A549 (cell line): ENCODE measurements around the gene ROR1. TPM values are rescaled to one million over a fixed set of nuclear protein-coding genes. Genes with fewer than 3 reads are reported as not detected.
A peak's percentile ranks its signal among the peaks of the same experiment; 100 is the strongest.

Experiments
- ATAC-seq, 2 experiments: fragments of 200-7000 bp in 1 of 2; fragments of >200 bp in 1 of 2; cut with Nextera tagmentation in 1 of 2; cut with Tn5 transposase in 1 of 2; 3 replicates each; pipeline versions ENCODE4 v1.8.0 to v1.9.1; 2018 to 2020; ENCODE audit warnings: mild to moderate bottlenecking in 1 of 2, moderate library complexity in 1 of 2
- CTCF ChIA-PET: fragments of 300-600 bp; sonication (Branson Sonifier 250); formaldehyde crosslinking; extraction: SDS; loops from one replicate; lab custom pipeline; 2021; ENCODE audit warnings: antibody characterized with exemption, inconsistent platforms; lab: Yijun Ruan, JAX
- POLR2A ChIA-PET: fragments of 350-600 bp; formaldehyde crosslinking; extraction: SDS; loops from one replicate; lab custom pipeline; 2021; ENCODE audit warnings: antibody characterized with exemption, inconsistent platforms; lab: Yijun Ruan, JAX
- DNase-seq, 2 experiments: peaks; one replicate each; pipeline versions ENCODE4 v3.0.0 to v3.0.0-alpha.2; 2011 to 2016; ENCODE audit warnings: low read depth in 1 of 2, low spot score in 1 of 2
- FAIRE-seq: peaks from 2 replicates; lab custom pipeline; 2011; peaks lifted over from hg19 to GRCh38; lab: Jason Lieb, UNC
- H3K27ac ChIP-seq, 2 experiments: fragments of >200 bp; sonication (Bioruptor Twin); formaldehyde crosslinking; 3 replicates each; pipeline ENCODE4 v1.5.1; 2016 to 2017
- H3K4me1 ChIP-seq: fragments of >200 bp; sonication (Bioruptor Twin); formaldehyde crosslinking; 3 replicates; pipeline ENCODE4 v1.6.1; 2016
- H3K4me2 ChIP-seq: fragments of >200 bp; sonication (Bioruptor Twin); formaldehyde crosslinking; 3 replicates; pipeline ENCODE4 v1.6.1; 2016
- H3K4me3 ChIP-seq: fragments of >200 bp; sonication (Bioruptor Twin); formaldehyde crosslinking; 3 replicates; pipeline ENCODE4 v1.5.1; 2016
- H3K9me3 ChIP-seq: fragments of >200 bp; sonication (Bioruptor Twin); formaldehyde crosslinking; 3 replicates; pipeline ENCODE4 v1.6.1; 2016
- BHLHE40 ChIP-seq: IDR thresholded peaks from 2 replicates; pipeline ENCODE4 v1.6.1; 2012; ENCODE audit warnings: low read depth, low read length, inconsistent platforms
- CBX2 ChIP-seq: fragments of 200-600 bp; sonication (generic); IDR thresholded peaks from 2 replicates; pipeline ENCODE4 v1.6.1; 2016; ENCODE audit warnings: low read depth, mild to moderate bottlenecking, borderline replicate concordance
- CBX8 ChIP-seq: fragments of 200-600 bp; sonication (generic); IDR thresholded peaks from 2 replicates; pipeline ENCODE4 v1.6.1; 2016
- EP300 ChIP-seq, 2 experiments: fragments of >200 bp; sonication (Bioruptor Twin); formaldehyde crosslinking; IDR thresholded peaks; 2 replicates in 1 of 2; 3 replicates in 1 of 2; pipeline ENCODE4 v1.6.1; 2016 to 2017
- FOSL2 ChIP-seq, 2 experiments: fragments of 450-650 bp in 1 of 2; fragments of >200 bp in 1 of 2; sonication (Bioruptor Twin) in 1 of 2; formaldehyde crosslinking; IDR thresholded peaks; 2 replicates each; pipeline versions ENCODE4 v1.5.0 to v1.6.1; 2016 to 2020; ENCODE audit warnings: mild to moderate bottlenecking in 1 of 2, moderate library complexity in 1 of 2
- GATA3 ChIP-seq: IDR thresholded peaks from 2 replicates; pipeline ENCODE4 v1.6.1; 2012; ENCODE audit warnings: borderline replicate concordance
- HOXA7 ChIP-seq: fragments of 250-450 bp; sonication (Bioruptor Pico); IDR thresholded peaks from 2 replicates; pipeline ENCODE4 v1.5.0; 2020; ENCODE audit warnings: mild to moderate bottlenecking, moderate library complexity
- HOXB5 ChIP-seq: fragments of 250-450 bp; sonication (Bioruptor Pico); IDR thresholded peaks from 2 replicates; pipeline ENCODE4 v1.5.0; 2020; ENCODE audit warnings: mild to moderate bottlenecking, moderate library complexity
- JUNB ChIP-seq: fragments of >200 bp; sonication (Bioruptor Twin); formaldehyde crosslinking; IDR thresholded peaks from 2 replicates; pipeline ENCODE4 v1.6.1; 2016
- KDM5A ChIP-seq: fragments of 200-600 bp; sonication (generic); IDR thresholded peaks from 2 replicates; pipeline ENCODE4 v1.6.1; 2016; ENCODE audit warnings: antibody characterized with exemption, mild to moderate bottlenecking
- MAZ ChIP-seq: fragments of 150-350 bp; IDR thresholded peaks from 2 replicates; pipeline ENCODE4 v1.6.1; 2014; ENCODE audit warnings: antibody characterized with exemption, low read depth, low read length, borderline replicate concordance
- PHF8 ChIP-seq: fragments of 200-600 bp; sonication (generic); IDR thresholded peaks from 2 replicates; pipeline ENCODE4 v1.6.1; 2016; ENCODE audit warnings: low read depth, mild to moderate bottlenecking, antibody characterized with exemption, moderate library complexity, borderline replicate concordance
- POLR2AphosphoS2 ChIP-seq: conservative IDR thresholded peaks from 2 replicates; pipeline ENCODE4 v1.6.1; 2012; ENCODE audit warnings: low read length, improper control_type of control experiment, inconsistent platforms
- RARB ChIP-seq: fragments of 250-450 bp; sonication (Bioruptor Pico); IDR thresholded peaks from 2 replicates; pipeline ENCODE4 v1.8.0; 2021; ENCODE audit warnings: mild to moderate bottlenecking, moderate library complexity
- RCOR1 ChIP-seq: fragments of 150-350 bp; IDR thresholded peaks from 2 replicates; pipeline ENCODE4 v1.6.1; 2014; ENCODE audit warnings: antibody characterized with exemption, low read length, low read depth
- SMC3 ChIP-seq: fragments of >200 bp; sonication (Bioruptor Twin); formaldehyde crosslinking; IDR thresholded peaks from 3 replicates; pipeline ENCODE4 v1.6.1; 2018; ENCODE audit warnings: inconsistent platforms
- TP53 ChIP-seq: fragments of 250-450 bp; sonication (Bioruptor Pico); IDR thresholded peaks from 2 replicates; pipeline ENCODE4 v1.5.0; 2021; ENCODE audit warnings: mild to moderate bottlenecking, moderate library complexity
- ZNF302 ChIP-seq: fragments of 250-450 bp; sonication (Bioruptor Pico); IDR thresholded peaks from 2 replicates; pipeline ENCODE4 v1.9.0; 2021; ENCODE audit warnings: inconsistent platforms, mild to moderate bottlenecking, moderate library complexity
- WGBS: methylation state at CpG from one replicate; pipeline ENCODE4 v1.1.6; 2017; ENCODE audit errors: missing lambda C conversion rate; 5-methylcytosine and 5-hydroxymethylcytosine counted together
- polyA plus RNA-seq, 4 experiments: library from polyadenylated mRNA; depleted of rRNA in 3 of 4; stranded (reverse); fragments of >200 nt; fragmentation: RNase III in 1 of 4; extraction: RNeasy Plus Mini Kit Qiagen cat#74134 plus additional on column Dnase treatment in 1 of 4; gene quantifications; 2 replicates in 3 of 4; 3 replicates in 1 of 4; pipeline ENCODE4 v1.2.3, GENCODE V29; 2011 to 2017
- TF ChIP-seq, protein P1 (sequence below): fragments of 250-450 bp; sonication (Bioruptor Pico); IDR thresholded peaks from 2 replicates; pipeline ENCODE4 v1.5.0; 2020; ENCODE audit warnings: low read depth, mild to moderate bottlenecking, moderate library complexity
- TF ChIP-seq, protein P2 (sequence below): fragments of 250-450 bp; sonication (Bioruptor Pico); IDR thresholded peaks from 2 replicates; pipeline ENCODE4 v1.5.0; 2021; ENCODE audit warnings: mild to moderate bottlenecking, moderate library complexity, borderline replicate concordance
- TF ChIP-seq, protein P3 (sequence below): IDR thresholded peaks from 2 replicates; pipeline ENCODE4 v1.6.1; 2012; ENCODE audit warnings: low read depth, borderline replicate concordance

ROR1 gene
- polyA plus RNA-seq, 2 of the 4 experiments (the other 2 are of a cell fraction), result 6.5 to 19.0 TPM

DNA sequence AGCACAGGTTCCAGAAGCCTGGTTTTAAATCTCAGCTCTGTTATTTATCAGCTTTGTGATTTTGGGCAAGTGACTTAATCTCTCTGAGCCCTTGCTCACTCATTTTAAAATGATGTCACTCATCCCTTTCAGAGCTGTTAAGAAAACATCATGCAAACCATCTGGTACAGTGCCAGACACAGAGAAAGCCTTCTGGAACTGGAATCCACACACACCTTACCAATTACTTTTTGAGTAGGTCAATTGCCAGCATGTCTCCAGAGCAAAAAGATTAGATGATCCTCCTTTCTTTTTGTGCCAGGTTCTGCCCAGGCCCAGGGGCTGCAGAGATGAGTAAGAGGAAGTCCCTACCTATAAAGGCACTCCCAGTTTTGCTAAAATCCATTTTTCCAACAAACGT is 61.3 kb downstream of the ROR1 start:
- TF ChIP-seq EP300 (IDR thresholded peaks at IDR 0.05), result no peak
- TF ChIP-seq ZNF302 (CRISPR knock-in tag), result no peak
- no peak for TF ChIP-seq BHLHE40
- TF ChIP-seq MAZ, result no peak
- TF ChIP-seq HOXB5 (CRISPR knock-in tag), result no peak
- TF ChIP-seq RARB (CRISPR knock-in tag), result no peak
- TF ChIP-seq TP53 (CRISPR knock-in tag), result no peak
- no peak for TF ChIP-seq SMC3
- TF ChIP-seq, protein P1, sequence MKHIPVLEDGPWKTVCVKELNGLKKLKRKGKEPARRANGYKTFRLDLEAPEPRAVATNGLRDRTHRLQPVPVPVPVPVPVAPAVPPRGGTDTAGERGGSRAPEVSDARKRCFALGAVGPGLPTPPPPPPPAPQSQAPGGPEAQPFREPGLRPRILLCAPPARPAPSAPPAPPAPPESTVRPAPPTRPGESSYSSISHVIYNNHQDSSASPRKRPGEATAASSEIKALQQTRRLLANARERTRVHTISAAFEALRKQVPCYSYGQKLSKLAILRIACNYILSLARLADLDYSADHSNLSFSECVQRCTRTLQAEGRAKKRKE (CRISPR knock-in tag), result no peak
- TF ChIP-seq, protein P2, sequence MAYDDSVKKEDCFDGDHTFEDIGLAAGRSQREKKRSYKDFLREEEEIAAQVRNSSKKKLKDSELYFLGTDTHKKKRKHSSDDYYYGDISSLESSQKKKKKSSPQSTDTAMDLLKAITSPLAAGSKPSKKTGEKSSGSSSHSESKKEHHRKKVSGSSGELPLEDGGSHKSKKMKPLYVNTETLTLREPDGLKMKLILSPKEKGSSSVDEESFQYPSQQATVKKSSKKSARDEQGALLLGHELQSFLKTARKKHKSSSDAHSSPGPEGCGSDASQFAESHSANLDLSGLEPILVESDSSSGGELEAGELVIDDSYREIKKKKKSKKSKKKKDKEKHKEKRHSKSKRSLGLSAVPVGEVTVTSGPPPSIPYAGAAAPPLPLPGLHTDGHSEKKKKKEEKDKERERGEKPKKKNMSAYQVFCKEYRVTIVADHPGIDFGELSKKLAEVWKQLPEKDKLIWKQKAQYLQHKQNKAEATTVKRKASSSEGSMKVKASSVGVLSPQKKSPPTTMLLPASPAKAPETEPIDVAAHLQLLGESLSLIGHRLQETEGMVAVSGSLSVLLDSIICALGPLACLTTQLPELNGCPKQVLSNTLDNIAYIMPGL (CRISPR knock-in tag), result no peak
- no peak for TF ChIP-seq RCOR1
- no peak for ATAC-seq
- FAIRE-seq, result no peak
- Histone ChIP-seq H3K4me2 (peak overlapping the region; percentile 29; the same call in 2 of the 3 replicates), H3K4me1 (peaks cover 25% of the 10 kb centered on the region), H3K4me3 (no peak overlapping the region), H3K27ac (peak overlapping the region in 1 of 2 experiments; percentile 30; a peak in 1 of 6 replicates), H3K9me3 (no peaks in the 10 kb centered on the region)
- no peak for DNase-seq
- POLR2A ChIA-PET, result no interaction called here
- 16% methylated on average over 1 of the region's 1 CpG for WGBS
- CTCF ChIA-PET, result no interaction called here

DNA sequence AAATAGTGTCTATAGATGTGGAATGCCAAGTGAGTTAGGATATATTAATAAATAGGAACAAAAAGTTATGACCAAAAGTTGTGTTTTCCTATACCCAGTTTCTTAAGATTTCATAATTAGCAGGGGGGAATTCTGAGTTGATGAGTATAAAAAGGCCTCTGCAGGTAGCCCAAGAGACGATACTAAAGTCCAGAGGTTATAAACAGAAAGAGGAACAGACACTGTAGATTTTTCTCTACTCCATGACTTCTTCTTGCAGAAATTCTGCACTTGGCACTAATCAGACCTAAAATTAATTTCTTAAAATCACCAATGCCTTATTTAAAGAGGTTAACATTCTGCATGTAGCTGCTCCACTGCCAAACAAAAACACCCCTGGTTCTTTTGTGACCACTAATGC is 62.6 kb downstream of the ROR1 start:
- POLR2A ChIA-PET, result no interaction called here

DNA sequence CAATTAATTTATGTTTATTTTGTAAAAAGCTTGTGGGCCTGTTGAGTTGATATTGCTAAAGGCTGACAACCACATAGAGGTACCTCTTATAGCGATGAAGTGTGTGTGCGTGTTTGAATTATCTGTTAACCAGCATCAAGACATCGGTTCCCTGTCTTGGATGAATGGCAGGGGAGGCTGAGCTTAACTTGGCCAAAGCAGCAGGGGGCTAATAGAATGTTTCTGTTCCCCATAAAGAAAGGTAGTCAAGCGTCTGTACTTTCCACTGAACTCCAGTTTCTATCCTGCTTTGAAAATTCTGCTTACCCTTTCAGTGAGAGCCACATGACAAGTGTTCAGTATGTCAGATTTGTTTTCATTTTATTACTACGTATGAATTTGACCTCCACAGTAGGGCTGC is 63.0 kb downstream of the ROR1 start:
- POLR2A ChIA-PET, result no interaction called here
- CTCF ChIA-PET, result no interaction called here
- no peaks in the 10 kb centered on the region for H3K9me3 ChIP-seq
- 89% methylated on average over 5 of the region's 5 CpGs for WGBS
- TF ChIP-seq KDM5A (no peak), CBX8 (no peak), RARB (CRISPR knock-in tag) (no peak)
- TF ChIP-seq, all 56 proteins: peak for 0
- no peak overlapping the region for H3K4me3 ChIP-seq
- DNase-seq (no peak), ATAC-seq (no peak), FAIRE-seq (no peak)
- H3K4me1 ChIP-seq, result peaks cover 19% of the 10 kb centered on the region
- H3K4me2 ChIP-seq, result no peak overlapping the region
- H3K27ac ChIP-seq, result no peak overlapping the region

More for the DNA sequence above, 62.6 kb downstream of the ROR1 start:
- no peak for ATAC-seq
- peaks cover 21% of the 10 kb centered on the region for H3K4me1 ChIP-seq
- TF ChIP-seq HOXB5 (CRISPR knock-in tag), result no peak
- TF ChIP-seq CBX2, result no peak
- no peak for TF ChIP-seq GATA3
- no peak for TF ChIP-seq FOSL2 (IDR thresholded peaks at IDR 0.05)
- TF ChIP-seq FOSL2 (CRISPR knock-in tag; IDR thresholded peaks at IDR 0.05), result no peak
- TF ChIP-seq, all 56 proteins: peak for 0
- H3K27ac ChIP-seq, result no peak overlapping the region
- H3K4me2 ChIP-seq, result no peak overlapping the region
- WGBS, result 88% methylated on average over 1 of the region's 1 CpG
- no peaks in the 10 kb centered on the region for H3K9me3 ChIP-seq
- DNase-seq (no peak), FAIRE-seq (no peak)
- CTCF ChIA-PET, result no interaction called here
- H3K4me3 ChIP-seq, result no peak overlapping the region

DNA sequence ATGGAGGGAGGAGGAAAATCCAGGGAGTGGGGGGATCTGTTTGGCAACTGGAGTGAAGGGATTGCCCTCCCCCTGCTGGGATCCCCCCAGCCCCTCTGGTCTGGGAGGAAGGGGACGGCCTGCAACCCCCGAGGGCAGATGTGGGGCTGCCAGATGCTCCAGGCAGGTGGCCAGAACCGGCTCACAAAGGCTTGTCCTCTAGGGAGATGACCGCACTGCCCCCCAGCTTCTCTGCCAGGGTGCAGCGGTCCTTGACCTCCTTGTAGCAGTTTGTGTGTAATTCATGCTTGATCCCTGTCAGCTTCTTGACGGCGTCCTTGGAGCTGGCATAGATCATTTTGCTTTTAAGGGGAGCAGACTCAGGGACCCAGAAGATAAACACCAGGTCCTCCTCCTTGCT is 69.2 kb downstream of the ROR1 start:
- no peak for FAIRE-seq
- WGBS, result 94% methylated on average over 3 of the region's 7 CpGs

More for the DNA sequence above, 69.2 kb downstream of the ROR1 start:
- H3K9me3 ChIP-seq, result no peaks in the 10 kb centered on the region
- no peak for ATAC-seq
- no peak for DNase-seq
- H3K4me1 ChIP-seq, result peaks cover 28% of the 10 kb centered on the region; the same call in 2 of the 3 replicates
- no peak for TF ChIP-seq POLR2AphosphoS2
- TF ChIP-seq PHF8, result no peak
- no peak for TF ChIP-seq HOXB5 (CRISPR knock-in tag)
- TF ChIP-seq JUNB, result no peak
- TF ChIP-seq, protein P3, sequence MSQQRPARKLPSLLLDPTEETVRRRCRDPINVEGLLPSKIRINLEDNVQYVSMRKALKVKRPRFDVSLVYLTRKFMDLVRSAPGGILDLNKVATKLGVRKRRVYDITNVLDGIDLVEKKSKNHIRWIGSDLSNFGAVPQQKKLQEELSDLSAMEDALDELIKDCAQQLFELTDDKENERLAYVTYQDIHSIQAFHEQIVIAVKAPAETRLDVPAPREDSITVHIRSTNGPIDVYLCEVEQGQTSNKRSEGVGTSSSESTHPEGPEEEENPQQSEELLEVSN, result no peak
- TF ChIP-seq HOXA7 (CRISPR knock-in tag), result no peak
- ChIA-PET CTCF (no interaction called here), POLR2A (no interaction called here)
- H3K4me3 ChIP-seq, result no peak overlapping the region
- H3K4me2 ChIP-seq, result no peak overlapping the region
- H3K27ac ChIP-seq, result no peak overlapping the region
